Measurements from ENCODE around the gene VGLL4.

- no peak for TF ChIP-seq EZH2 (IDR thresholded peaks at IDR 0.05; ENCODE audit: borderline replicate concordance, insufficient read depth, low read depth, low read length, poor library complexity, severe bottlenecking)
- TF ChIP-seq CTCF (IDR thresholded peaks at IDR 0.05), result no peak
These were observed 98.4 kb downstream of the VGLL4 start for GRCh38 chr3:11545186-11545851.

Measured in B cell (primary cell).